DMS 273 (cell line): ENCODE results near the gene SAMD7.

Experiments
- DNase-seq: peaks from one replicate; lab custom pipeline; 2025; ENCODE audit not compliant: unreplicated experiment; lab: John Stamatoyannopoulos, UW

Gene SAMD7, protein sequence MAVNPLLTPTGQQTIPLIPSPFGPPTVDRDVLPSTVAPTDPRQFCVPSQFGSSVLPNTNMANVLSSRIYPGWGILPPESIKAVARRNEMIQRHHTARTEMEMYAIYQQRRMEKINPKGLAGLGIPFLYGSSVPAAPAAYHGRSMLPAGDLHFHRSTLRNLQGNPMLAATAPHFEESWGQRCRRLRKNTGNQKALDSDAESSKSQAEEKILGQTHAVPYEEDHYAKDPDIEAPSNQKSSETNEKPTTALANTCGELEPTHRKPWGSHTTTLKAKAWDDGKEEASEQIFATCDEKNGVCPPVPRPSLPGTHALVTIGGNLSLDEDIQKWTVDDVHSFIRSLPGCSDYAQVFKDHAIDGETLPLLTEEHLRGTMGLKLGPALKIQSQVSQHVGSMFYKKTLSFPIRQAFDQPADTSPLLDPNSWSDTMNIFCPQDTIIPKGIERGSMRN

GRCh38 chr3:169911272-169911671 is at the start of gene SAMD7:
SAMD7 (plus strand) TSS chr3:169911572; CDS start chr3:169919499, 7,927 bp downstream.
- DNase-seq: no peak

- DNase-seq: no peak
These were observed 49.5 kb upstream of the SAMD7 start for GRCh38 chr3:169861871-169862270.

DNA sequence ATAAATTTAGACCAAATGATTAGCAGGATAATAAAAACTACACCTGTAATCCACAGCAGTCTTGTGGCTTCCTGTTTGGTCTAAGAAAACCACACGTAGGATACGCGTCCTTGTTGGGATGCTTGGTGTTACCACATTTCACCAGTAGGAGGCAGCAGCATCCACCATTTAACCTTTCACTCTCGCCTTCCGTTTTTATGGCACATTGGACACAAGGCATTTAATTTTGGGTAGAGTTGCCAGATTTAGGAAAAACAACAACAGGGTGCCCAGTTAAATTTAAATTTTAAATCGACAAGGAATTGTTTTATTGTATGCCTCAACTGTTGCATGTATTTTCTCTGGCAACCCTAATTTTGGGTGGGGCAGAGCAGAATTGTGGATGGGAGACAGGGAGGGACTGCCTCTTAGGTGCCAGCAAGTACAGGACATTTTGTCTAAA is 47.9 kb upstream of the SAMD7 start:
- peak; percentile 91 for DNase-seq

DNA sequence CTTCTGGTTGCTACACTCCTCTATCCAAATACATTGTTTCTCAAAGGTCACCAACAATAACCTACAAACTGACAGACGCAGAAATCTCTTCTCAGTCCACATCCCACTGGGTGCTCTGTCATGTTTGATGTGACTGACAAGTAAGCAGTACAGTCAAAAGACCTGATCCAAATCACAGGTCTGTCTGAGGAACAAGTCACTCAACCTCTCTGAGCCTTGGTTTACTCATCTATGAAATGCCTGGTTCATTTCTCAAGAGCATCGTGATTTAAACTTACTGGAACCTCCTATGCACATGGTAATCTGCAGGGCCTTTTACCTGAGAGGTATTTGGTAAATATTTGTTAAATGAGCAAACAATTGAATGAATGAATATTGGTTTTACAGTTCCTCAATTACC is 47.1 kb upstream of the SAMD7 start:
- DNase-seq: no peak

- no peak for DNase-seq
These were observed 46.1 kb upstream of the SAMD7 start for GRCh38 chr3:169865176-169865767.

DNA sequence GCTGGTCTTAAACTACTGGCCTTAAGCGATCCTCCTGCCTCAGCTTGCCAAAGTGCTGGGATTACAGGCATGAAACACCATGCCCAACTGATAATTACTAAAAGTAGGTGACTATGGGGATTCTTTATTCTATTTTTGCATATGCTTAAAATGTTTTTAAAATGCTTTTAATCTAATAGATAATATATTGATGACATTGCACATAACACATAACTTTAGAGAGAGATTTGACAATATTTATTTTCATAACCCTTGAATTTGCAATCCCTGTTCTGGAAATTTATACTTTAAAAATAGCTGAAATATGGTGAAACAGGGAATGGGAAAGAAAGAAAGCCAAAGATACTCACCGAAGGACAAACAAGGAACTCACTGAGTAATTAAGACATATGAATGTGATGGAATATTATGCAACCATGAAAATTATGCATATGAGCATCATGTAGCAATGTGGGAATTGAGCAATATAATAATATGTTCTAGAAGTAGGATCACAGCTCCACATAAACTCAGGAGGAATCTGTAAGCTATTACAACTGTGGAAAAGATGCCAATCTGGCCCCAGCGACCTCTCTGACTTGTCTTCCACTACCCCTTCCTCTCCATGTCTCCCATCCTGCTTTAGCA is 43.7 kb upstream of the SAMD7 start:
- no peak for DNase-seq

DNA sequence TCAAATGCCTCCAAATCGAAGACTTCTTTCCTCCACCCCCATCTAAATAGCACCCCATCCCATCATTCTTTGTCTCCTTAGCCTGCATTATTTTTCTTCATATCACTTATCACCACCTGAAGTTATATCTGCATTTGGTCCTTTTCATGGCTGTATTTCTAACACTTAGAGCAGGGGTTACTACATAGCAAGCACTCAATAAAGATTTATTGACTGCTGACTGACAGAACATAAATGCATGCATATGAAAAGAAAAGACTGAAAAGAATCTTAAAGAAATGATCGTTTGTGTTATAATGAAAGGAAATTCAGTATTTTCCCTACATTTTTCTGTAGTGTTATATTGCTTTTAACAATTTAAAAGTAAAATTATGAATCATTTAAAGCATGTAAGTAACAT is 43.0 kb upstream of the SAMD7 start:
- DNase-seq: no peak

DNA sequence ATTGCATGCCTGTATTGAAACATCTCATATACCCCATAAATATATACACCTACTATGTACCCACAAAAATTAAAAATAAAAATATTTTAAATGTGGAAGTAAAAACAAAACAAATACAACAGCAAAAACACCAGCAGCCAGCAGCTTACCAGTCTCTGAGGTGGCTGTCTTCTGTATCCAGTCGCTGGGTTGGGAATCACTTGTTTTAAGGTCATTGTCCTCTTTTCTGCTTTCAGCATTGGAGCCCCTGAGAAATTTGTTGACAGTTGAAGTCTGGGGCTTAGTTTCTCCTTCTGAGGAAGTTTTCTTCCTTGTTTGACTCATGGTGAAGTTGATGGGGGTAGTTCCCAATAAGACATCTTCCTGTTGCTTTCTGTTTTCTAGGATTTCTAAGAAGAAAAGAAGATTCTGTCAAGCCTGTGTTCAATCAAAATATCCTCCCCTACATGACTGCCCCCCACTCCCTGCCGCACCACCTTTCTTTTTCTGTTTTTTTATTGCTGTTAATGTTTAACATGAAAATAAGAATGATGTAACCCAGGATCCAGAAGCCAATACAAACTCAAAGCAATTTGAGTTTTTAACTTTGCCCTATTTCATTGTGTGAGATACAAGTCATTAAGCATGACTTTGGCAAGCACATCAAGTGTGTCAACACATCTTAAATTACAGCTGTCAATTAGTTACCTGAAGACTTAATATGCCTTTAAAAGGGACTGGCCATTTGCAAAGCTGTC is 41.7 kb upstream of the SAMD7 start, which contains the start of gene LRRC31:
LRRC31 (minus strand) TSS at position 452 of the 737 bp plus-strand sequence; CDS start at position 324, 128 bp downstream.
- DNase-seq: peak; percentile 25

DNA sequence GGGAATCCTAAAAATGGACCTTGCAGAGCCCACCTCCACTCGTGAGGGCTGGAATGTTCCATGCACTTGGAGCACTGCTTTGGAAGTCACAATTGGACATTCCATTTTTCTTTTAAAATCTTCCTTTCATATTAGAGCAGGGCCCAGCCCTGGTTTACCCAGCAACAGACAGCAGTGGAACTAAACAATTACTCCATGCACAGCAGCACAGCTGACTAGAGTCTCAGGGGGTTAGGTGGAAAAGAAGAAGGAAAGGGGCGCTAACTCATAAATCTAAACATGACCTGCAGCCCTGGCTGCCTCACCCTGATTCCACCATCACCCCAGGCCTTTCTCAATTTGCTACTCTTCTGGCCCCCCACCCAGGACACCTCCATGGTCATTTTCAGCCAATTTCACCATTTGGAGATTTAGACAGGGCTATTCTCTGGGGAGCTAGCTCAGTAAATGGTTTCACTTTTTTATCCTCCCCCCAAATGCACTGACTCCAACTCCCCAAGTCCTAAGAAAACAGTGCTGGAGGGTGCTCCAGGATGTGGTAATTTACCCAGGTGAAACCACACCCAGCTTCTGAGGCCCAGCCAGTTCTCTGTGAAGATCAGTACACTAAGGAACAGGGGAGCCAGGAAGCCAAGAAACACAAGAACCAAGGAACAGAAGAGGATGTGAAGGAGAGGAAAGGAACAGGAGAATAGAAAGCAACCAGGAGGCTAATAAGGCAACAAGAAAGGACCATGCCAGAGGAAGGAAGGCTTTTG is 40.1 kb upstream of the SAMD7 start:
- no peak for DNase-seq

- DNase-seq: no peak
These were observed 32.3 kb upstream of the SAMD7 start for GRCh38 chr3:169879013-169879557.

DNA sequence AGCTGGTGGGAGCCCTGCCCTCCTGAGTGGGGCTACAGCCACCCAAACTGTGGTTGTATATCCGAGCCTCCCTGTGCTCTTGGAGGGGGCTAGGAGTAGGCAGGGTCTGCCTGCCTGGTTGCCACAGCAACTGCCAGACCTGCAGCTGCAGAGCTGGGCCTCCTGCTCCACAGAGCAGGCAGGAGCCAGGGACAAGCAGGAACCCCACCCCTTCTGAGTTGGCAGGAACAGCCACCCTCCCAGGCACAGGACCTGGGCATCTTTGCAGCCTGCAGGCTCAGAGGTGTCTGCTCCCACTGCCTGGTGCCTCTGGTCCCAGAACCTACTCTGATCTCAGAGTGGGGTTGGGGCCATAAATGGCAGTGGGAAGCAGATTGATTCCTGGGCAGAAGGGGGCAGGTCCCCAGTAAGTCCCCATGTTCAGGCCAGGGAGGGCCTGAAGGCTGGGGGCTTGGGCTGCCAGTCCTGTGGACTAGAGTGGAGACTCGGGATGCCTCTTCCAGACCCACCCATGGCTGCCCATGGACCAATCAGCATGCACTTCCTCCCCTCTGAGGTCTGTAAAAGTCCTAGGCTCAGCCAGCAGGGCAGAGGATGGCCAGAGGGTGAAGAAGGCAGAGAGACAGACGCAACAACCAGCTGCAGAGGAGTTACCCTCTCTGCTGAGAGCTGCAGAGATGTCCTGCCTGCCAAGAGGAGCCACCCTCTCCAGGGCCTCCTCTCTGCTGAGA is 31.4 kb upstream of the SAMD7 start:
- DNase-seq: no peak

DNA sequence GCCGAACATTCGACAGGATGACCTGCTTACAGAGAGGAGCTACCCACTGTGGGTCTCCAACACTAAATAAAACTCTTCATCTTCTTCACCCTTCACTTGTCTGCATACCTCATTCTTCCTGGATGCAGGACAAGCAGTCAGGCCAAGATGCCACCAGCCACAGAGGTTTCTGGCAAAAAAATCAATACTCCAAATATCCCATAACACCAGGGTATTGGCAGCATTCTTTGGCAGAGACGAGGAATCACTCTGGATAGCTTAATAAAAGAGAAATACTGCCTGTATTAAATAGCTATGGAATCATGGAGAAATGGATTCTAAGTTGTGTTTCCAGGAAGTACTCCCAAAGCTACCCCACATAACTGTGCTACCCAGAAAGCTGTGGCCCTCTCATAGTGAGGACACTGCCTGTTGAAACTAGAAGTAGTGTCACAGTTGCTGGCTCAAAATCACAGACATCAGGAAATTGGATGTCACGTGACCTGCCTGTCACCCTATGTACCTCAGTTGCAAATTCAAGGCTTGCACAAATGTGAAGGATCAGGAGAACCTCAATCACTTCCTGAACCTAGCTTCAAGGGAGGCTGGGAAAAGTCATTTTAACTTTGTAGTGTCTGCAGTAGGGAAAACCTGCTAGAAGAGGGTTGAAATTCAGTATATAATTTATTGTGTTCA is 30.7 kb upstream of the SAMD7 start:
- DNase-seq: no peak

DNA sequence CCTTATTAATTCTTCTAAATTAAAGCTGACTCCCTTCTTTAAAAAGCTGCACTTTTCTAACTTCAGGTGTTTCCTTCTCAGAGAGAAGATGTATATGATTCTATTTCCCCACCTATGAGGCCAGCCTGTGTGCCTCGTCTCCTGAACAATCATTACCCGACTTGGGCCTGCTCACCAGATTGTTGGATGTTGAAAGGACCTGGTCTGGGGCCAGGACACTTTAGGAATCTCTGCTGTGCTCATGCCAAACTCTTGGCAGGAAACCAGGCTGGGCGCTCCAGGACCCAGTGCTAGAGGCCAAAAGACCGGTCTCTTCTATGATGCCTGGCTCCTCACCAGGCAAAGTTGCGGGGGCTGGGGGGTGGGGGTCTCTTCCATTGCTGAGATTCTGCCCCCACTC is 24.7 kb upstream of the SAMD7 start:
- peak; percentile 74 for DNase-seq

- no peak for DNase-seq
These were observed 19.5 kb upstream of the SAMD7 start for GRCh38 chr3:169891886-169892285.

GRCh38 chr3:169894110-169894509 is 17.3 kb upstream of the SAMD7 start:
- DNase-seq: no peak

- no peak for DNase-seq
These were observed 16.3 kb upstream of the SAMD7 start for GRCh38 chr3:169895072-169895471.

GRCh38 chr3:169897284-169897683 is 14.1 kb upstream of the SAMD7 start:
- no peak for DNase-seq

- no peak for DNase-seq
These were observed 9.9 kb upstream of the SAMD7 start for GRCh38 chr3:169901453-169901852.

DNA sequence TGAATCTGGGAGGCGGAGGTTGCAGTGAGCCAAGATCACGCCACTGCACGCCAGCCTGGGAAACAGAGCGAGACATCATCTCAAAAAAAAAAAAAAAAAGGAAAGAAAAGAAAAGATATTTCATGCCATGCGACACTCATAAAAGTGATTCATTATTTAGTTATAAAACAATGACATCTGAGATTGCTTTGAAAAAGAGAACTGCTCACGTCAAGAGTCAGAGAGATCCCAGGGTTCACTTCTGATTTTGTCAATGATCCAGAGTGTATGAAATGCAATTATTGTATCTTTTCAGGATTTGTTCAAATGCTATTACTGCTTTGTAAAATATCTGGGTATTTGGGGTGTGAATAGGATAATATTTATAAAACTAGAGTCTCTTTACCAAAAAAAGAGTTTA is 6.0 kb upstream of the SAMD7 start:
- DNase-seq: no peak
